HEK293 (cell line): Measurements from ENCODE around the gene CATSPER3.
"Not testable (repeated sequence)": the region's sequence is repeated elsewhere in the genome, so short reads cannot be mapped to it uniquely, and the experiment has no call there.

Source experiments
- CTCF ChIA-PET: fragments of 350-600 bp; formaldehyde crosslinking; extraction: SDS; loops from one replicate; lab custom pipeline; 2021; ENCODE audit warnings: antibody characterized with exemption; lab: Yijun Ruan, JAX
- POLR2A ChIA-PET: fragments of 300-600 bp; formaldehyde crosslinking; extraction: SDS; loops from one replicate; lab custom pipeline; 2020; ENCODE audit warnings: antibody characterized with exemption, inconsistent platforms; lab: Yijun Ruan, JAX
- H3K27ac ChIP-seq: fragments of 200-500 bp; sonication (Bioruptor generic); 2 replicates; pipeline ENCODE4 v1.5.1; 2014; ENCODE audit warnings: low read depth, low read length, control low read depth, inconsistent platforms; ENCODE audit errors: extremely low read depth
- H3K36me3 ChIP-seq, 2 experiments: fragments of 200-500 bp in 1 of 2; sonication (Bioruptor generic) in 1 of 2; 1 replicate in 1 of 2; 2 replicates in 1 of 2; pipeline ENCODE4 v1.5.1; 2014 to 2017; ENCODE audit warnings: inconsistent platforms in 2 of 2, low read length in 2 of 2; ENCODE audit not compliant: control insufficient read depth in 2 of 2, insufficient read depth in 1 of 2
- H3K4me1 ChIP-seq: fragments of 200-500 bp; sonication (Bioruptor generic); 2 replicates; pipeline ENCODE4 v1.5.1; 2014; ENCODE audit warnings: mild to moderate bottlenecking, low read length, inconsistent platforms; ENCODE audit not compliant: control insufficient read depth, insufficient read depth
- H3K4me3 ChIP-seq: 2 replicates; pipeline ENCODE4 v1.5.1; 2011; ENCODE audit warnings: low read depth, mild to moderate bottlenecking, control low read depth, low read length, moderate library complexity
- H3K9me3 ChIP-seq: fragments of 200-500 bp; sonication (Bioruptor generic); 2 replicates; pipeline ENCODE4 v1.5.1; 2014; ENCODE audit warnings: low read depth, low read length, inconsistent platforms; ENCODE audit not compliant: control insufficient read depth, insufficient read depth
- EGR2 ChIP-seq: fragments of 450-650 bp; formaldehyde crosslinking; IDR thresholded peaks from 2 replicates; pipeline ENCODE4 v1.5.1; 2016; ENCODE audit warnings: low read depth, missing biosample characterization, missing genetic modification characterization
- GLIS2 ChIP-seq: fragments of 450-650 bp; formaldehyde crosslinking; IDR thresholded peaks from 2 replicates; pipeline ENCODE4 v1.5.1; 2016; ENCODE audit warnings: missing biosample characterization, missing genetic modification characterization
- KLF1 ChIP-seq: fragments of 450-650 bp; formaldehyde crosslinking; IDR thresholded peaks from 2 replicates; pipeline ENCODE4 v1.5.1; 2016; ENCODE audit warnings: missing biosample characterization, missing genetic modification characterization
- KLF9 ChIP-seq: fragments of 450-650 bp; formaldehyde crosslinking; IDR thresholded peaks from 2 replicates; pipeline ENCODE4 v1.5.1; 2016; ENCODE audit warnings: missing biosample characterization, missing genetic modification characterization, low read depth
- SETDB1 ChIP-seq: IDR thresholded peaks from one replicate; pipeline ENCODE4 v1.6.1; 2017; ENCODE audit warnings: mild to moderate bottlenecking, low read length, moderate library complexity, mixed read lengths; ENCODE audit not compliant: insufficient read length
- SP3 ChIP-seq: fragments of 450-650 bp; formaldehyde crosslinking; IDR thresholded peaks from 2 replicates; pipeline ENCODE4 v1.5.1; 2016; ENCODE audit warnings: missing biosample characterization, missing genetic modification characterization
- ZBTB44 ChIP-seq: fragments of 450-650 bp; IDR thresholded peaks from 2 replicates; pipeline ENCODE4 v1.5.1; 2018; ENCODE audit warnings: missing biosample characterization, mild to moderate bottlenecking, missing genetic modification characterization
- ZFP69B ChIP-seq: fragments of 450-650 bp; formaldehyde crosslinking; IDR thresholded peaks from 2 replicates; pipeline ENCODE4 v1.5.1; 2016; ENCODE audit warnings: missing biosample characterization, missing genetic modification characterization
- ZNF121 ChIP-seq: fragments of 450-650 bp; formaldehyde crosslinking; IDR thresholded peaks from 2 replicates; pipeline ENCODE4 v1.5.1; 2016; ENCODE audit warnings: missing biosample characterization, missing genetic modification characterization
- ZNF132 ChIP-seq: fragments of 450-650 bp; formaldehyde crosslinking; IDR thresholded peaks from 2 replicates; pipeline ENCODE4 v1.5.1; 2017; ENCODE audit warnings: missing biosample characterization, missing genetic modification characterization, borderline replicate concordance
- ZNF2 ChIP-seq: fragments of 450-650 bp; formaldehyde crosslinking; IDR thresholded peaks from 2 replicates; pipeline ENCODE4 v1.5.1; 2016; ENCODE audit warnings: missing biosample characterization, missing genetic modification characterization
- ZNF214 ChIP-seq: fragments of 450-650 bp; formaldehyde crosslinking; IDR thresholded peaks from 2 replicates; pipeline ENCODE4 v1.5.1; 2017; ENCODE audit warnings: missing biosample characterization, mild to moderate bottlenecking, missing genetic modification characterization, borderline replicate concordance
- ZNF223 ChIP-seq: fragments of 450-650 bp; formaldehyde crosslinking; IDR thresholded peaks from 2 replicates; pipeline ENCODE4 v1.5.1; 2016; ENCODE audit warnings: missing biosample characterization, missing genetic modification characterization
- ZNF280D ChIP-seq: fragments of 450-650 bp; formaldehyde crosslinking; IDR thresholded peaks from 2 replicates; pipeline ENCODE4 v1.5.1; 2016; ENCODE audit warnings: missing biosample characterization, missing genetic modification characterization
- ZNF37A ChIP-seq: fragments of 450-650 bp; IDR thresholded peaks from 2 replicates; pipeline ENCODE4 v1.5.1; 2018; ENCODE audit warnings: missing biosample characterization, missing genetic modification characterization
- ZNF394 ChIP-seq: fragments of 450-650 bp; formaldehyde crosslinking; IDR thresholded peaks from 2 replicates; pipeline ENCODE4 v1.5.1; 2016; ENCODE audit warnings: missing biosample characterization, missing genetic modification characterization, mild to moderate bottlenecking, moderate library complexity, borderline replicate concordance
- ZNF510 ChIP-seq: fragments of 450-650 bp; formaldehyde crosslinking; IDR thresholded peaks from 2 replicates; pipeline ENCODE4 v1.5.1; 2018; ENCODE audit warnings: mild to moderate bottlenecking, missing genetic modification characterization, missing biosample characterization; ENCODE audit not compliant: insufficient replicate concordance
- ZNF549 ChIP-seq: fragments of 450-650 bp; IDR thresholded peaks from 2 replicates; pipeline ENCODE4 v1.5.1; 2018; ENCODE audit warnings: missing biosample characterization, missing genetic modification characterization, mild to moderate bottlenecking, inconsistent platforms, moderate library complexity
- ZNF558 ChIP-seq: fragments of 450-650 bp; formaldehyde crosslinking; IDR thresholded peaks from 2 replicates; pipeline ENCODE4 v1.5.1; 2016; ENCODE audit warnings: missing biosample characterization, missing genetic modification characterization
- ZNF621 ChIP-seq: fragments of 450-650 bp; formaldehyde crosslinking; IDR thresholded peaks from 2 replicates; pipeline ENCODE4 v1.5.1; 2017; ENCODE audit warnings: missing biosample characterization, missing genetic modification characterization
- ZNF623 ChIP-seq: fragments of 450-650 bp; formaldehyde crosslinking; IDR thresholded peaks from 2 replicates; pipeline ENCODE4 v1.5.1; 2016; ENCODE audit warnings: missing biosample characterization, missing genetic modification characterization
- ZNF670 ChIP-seq: fragments of 450-650 bp; formaldehyde crosslinking; IDR thresholded peaks from 2 replicates; pipeline ENCODE4 v1.5.1; 2016; ENCODE audit warnings: missing biosample characterization, missing genetic modification characterization, low read depth
- ZNF677 ChIP-seq: fragments of 450-650 bp; IDR thresholded peaks from 2 replicates; pipeline ENCODE4 v1.5.0; 2018; ENCODE audit warnings: missing biosample characterization, mild to moderate bottlenecking, missing genetic modification characterization, moderate library complexity
- ZNF707 ChIP-seq: fragments of 450-650 bp; formaldehyde crosslinking; IDR thresholded peaks from 2 replicates; pipeline ENCODE4 v1.5.1; 2016; ENCODE audit warnings: missing biosample characterization, missing genetic modification characterization

Gene CATSPER3

GRCh38 chr5:134982230-134982629 is 14.5 kb downstream of the CATSPER3 start:
- no peak overlapping the region for H3K4me3 ChIP-seq
- no peaks in the 10 kb centered on the region for H3K9me3 ChIP-seq
- H3K4me1 ChIP-seq = no peaks in the 10 kb centered on the region
- ChIA-PET POLR2A (no interaction called here), CTCF (no interaction called here)
- H3K36me3 ChIP-seq = no peaks in the 10 kb centered on the region
- TF ChIP-seq GLIS2 (no peak), ZNF558 (tag by site-specific recombination) (peak; percentile 99), ZNF280D (peak; percentile 45; the same call in 1 of the 2 replicates), SETDB1 (peak; percentile 85), ZNF121 (tag by site-specific recombination) (no peak), ZNF549 (tag by site-specific recombination) (no peak), ZNF510 (tag by site-specific recombination) (peak; percentile 9), ZNF623 (no peak)
- H3K27ac ChIP-seq = no peak overlapping the region

- H3K9me3 ChIP-seq = no peaks in the 10 kb centered on the region
- no peak overlapping the region for H3K27ac ChIP-seq
- ChIA-PET CTCF (interaction anchor here (1.2 kb wide), 1 partner anchor 344 kb away, joined by 3 read pairs; no protein-coding TSS in a partner anchor), POLR2A (interaction anchor here (0.6 kb wide), 1 partner anchor 156 kb away, joined by 6 read pairs; no protein-coding TSS in a partner anchor)
- H3K36me3 ChIP-seq = no peaks in the 10 kb centered on the region
- TF ChIP-seq ZNF223 (tag by site-specific recombination) (no peak), ZFP69B (tag by site-specific recombination) (no peak), EGR2 (no peak), ZNF670 (tag by site-specific recombination) (no peak), ZNF37A (tag by site-specific recombination) (no peak)
- no peak overlapping the region for H3K4me3 ChIP-seq
- no peaks in the 10 kb centered on the region for H3K4me1 ChIP-seq
These were observed 21.6 kb downstream of the CATSPER3 start for GRCh38 chr5:134989266-134989830.

- H3K36me3 ChIP-seq, H3K9me3 ChIP-seq, H3K4me1 ChIP-seq, POLR2A ChIA-PET, H3K27ac ChIP-seq, H3K4me3 ChIP-seq: not testable (repeated sequence)
- CTCF ChIA-PET = interaction anchor here (0.7 kb wide), 1 partner anchor 7 kb away, joined by 3 read pairs; no protein-coding TSS in a partner anchor
These were observed 22.5 kb downstream of the CATSPER3 start for GRCh38 chr5:134990183-134990582.

GRCh38 chr5:134992148-134992547 is 24.4 kb downstream of the CATSPER3 start:
- H3K9me3 ChIP-seq = no peaks in the 10 kb centered on the region
- no peaks in the 10 kb centered on the region for H3K36me3 ChIP-seq
- no peaks in the 10 kb centered on the region for H3K4me1 ChIP-seq
- POLR2A ChIA-PET = no interaction called here
- H3K4me3 ChIP-seq = no peak overlapping the region
- CTCF ChIA-PET = no interaction called here
- H3K27ac ChIP-seq = no peak overlapping the region
- TF ChIP-seq ZNF214 (tag by site-specific recombination) = no peak
- no peak for TF ChIP-seq ZNF2 (tag by site-specific recombination)
- no peak for TF ChIP-seq KLF1
- no peak for TF ChIP-seq SP3 (tag by site-specific recombination)
- no peak for TF ChIP-seq ZNF394
- no peak for TF ChIP-seq ZNF707 (tag by site-specific recombination)
- no peak for TF ChIP-seq ZNF677 (tag by site-specific recombination)
- TF ChIP-seq ZBTB44 (tag by site-specific recombination) = no peak
- TF ChIP-seq ZNF132 (tag by site-specific recombination) = no peak
- TF ChIP-seq KLF9 (tag by site-specific recombination) = no peak
- TF ChIP-seq ZNF223 (tag by site-specific recombination) = no peak
- no peak for TF ChIP-seq ZNF558 (tag by site-specific recombination)
- TF ChIP-seq ZNF621 (tag by site-specific recombination) = no peak
